ENCODE data around the gene TRABD2B.

Gene TRABD2B

GRCh38 chr1:47875831-47876586 is 121.2 kb downstream of the TRABD2B start:
- DNase-seq (ENCODE audit: low spot score) = no peak

GRCh38 chr1:47875036-47875435 is 122.1 kb downstream of the TRABD2B start:
- no peak for DNase-seq (ENCODE audit: low spot score)

DNA sequence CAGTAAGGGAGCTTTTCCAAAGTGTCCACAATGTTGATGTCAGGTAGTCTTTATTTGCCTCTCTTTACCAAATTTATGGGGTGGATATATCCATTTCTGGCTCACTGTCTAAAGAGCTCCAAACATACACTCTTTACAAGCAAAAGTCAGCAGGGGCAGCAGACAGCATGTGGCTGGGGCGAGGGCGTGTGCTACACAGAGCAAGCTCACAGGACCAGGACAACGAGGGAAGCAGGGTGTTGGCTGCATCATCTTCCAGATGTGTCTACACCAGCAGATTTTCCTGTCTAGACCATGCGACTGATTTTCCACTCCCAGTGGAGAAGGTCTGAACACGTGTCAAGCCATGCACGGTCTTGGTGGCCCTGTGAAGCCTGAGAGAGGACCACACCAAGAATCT is 123.8 kb downstream of the TRABD2B start:
- no peak for DNase-seq (ENCODE audit: low spot score)

- no peak for DNase-seq (ENCODE audit: low spot score)
Observed at GRCh38 chr1:47872886-47873285, 124.3 kb downstream of the TRABD2B start.

GRCh38 chr1:47871799-47872353 is 125.3 kb downstream of the TRABD2B start:
- no peak for DNase-seq (ENCODE audit: low spot score)

DNA sequence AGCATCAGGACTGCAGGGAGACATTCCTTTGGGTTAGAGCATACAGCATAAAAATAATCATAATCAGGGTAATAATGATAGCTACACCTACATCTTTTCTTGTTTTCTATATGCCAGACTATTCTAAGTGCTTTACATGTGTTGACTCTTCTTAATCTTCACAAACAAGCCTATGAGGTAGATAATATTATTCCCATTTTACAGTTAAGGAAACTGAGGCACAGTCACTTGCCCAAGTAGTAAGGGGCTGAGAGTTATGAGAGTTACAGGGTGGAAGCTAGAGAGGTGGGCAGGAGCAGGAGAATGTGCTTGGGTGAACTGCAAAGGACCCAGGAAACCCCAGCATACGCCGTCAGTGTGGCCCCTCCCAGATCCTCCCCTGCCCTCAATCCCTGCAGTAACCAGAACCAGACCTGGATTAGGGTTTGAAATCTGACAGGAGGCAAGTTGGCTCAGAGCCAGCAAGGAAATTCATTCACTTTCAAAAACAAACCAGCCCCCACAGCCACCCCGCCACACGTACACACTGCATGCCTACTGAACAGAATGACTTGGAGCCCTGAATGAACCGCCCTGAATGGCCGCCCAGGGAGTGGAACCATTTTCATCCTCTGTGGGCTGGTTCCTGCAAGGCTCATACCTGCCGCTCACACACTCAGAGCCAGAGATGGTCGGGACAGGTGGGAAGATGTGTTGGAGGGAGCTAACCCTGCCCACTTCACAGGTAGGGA is 126.1 kb downstream of the TRABD2B start:
- no peak for DNase-seq (ENCODE audit: low spot score)

DNA sequence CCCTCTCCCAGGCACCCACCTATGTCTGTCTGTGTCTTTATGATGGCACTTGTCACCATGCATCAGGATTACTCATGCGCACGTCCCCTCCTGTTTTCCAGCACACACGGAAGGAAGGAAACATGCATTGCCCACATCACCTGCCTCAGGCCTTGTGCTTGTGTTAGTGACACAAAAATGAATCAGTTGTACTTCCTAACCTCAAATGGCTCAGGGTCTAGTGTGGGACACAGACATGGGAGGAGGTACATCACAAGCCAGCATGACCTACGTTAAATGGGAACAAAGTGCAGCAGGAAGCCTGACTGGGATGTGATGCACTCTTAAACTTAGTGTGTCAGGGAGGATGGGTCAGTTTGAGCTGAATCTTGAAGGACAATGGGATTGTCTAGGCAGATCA is 126.7 kb downstream of the TRABD2B start:
- DNase-seq (ENCODE audit: low spot score) = no peak

- no peak for DNase-seq (ENCODE audit: low spot score)
Observed at GRCh38 chr1:47868348-47868676, 128.9 kb downstream of the TRABD2B start.

GRCh38 chr1:47867438-47868347 is 129.5 kb downstream of the TRABD2B start:
- DNase-seq (ENCODE audit: low spot score) = no peak

DNA sequence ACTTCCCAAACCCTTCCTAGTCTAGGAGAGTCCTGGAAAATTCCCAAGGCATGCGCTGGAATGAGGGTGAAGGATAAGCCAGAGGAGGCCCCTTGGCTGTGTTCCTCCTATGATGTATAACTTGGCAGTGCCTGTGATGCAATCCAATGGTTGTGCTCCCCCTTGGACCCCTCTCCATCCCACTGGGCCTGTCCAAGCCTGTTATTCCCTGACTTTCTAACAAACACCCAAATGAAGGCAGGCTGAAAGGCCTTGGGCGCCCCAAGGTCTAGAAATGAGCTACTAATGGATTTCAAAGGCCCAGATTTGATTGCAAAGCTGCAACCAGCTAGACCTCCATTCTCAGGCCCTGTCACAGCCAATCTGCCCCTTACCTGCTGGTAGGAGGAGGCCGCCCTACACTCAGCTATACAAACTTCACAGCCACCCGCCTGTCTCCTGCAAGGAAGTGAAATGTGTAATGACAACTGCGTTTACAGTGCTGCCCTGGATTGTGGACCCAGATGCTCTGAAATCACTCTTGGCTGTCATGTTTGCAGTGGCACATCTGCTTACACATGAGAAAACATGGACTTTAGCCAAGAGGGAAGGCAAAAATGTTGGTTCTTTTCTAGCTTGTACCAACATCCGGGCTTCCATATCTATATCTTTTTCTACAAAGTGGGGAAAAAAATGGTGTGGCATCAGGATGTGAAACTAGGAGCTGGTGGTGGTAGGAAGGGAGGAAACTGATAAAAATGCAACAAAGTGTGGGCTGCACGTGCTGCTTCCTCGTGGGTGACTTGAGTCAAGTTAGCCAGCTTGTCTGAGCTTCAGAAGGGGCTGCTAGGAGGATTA is 130.4 kb downstream of the TRABD2B start:
- DNase-seq (ENCODE audit: low spot score) = no peak

DNA sequence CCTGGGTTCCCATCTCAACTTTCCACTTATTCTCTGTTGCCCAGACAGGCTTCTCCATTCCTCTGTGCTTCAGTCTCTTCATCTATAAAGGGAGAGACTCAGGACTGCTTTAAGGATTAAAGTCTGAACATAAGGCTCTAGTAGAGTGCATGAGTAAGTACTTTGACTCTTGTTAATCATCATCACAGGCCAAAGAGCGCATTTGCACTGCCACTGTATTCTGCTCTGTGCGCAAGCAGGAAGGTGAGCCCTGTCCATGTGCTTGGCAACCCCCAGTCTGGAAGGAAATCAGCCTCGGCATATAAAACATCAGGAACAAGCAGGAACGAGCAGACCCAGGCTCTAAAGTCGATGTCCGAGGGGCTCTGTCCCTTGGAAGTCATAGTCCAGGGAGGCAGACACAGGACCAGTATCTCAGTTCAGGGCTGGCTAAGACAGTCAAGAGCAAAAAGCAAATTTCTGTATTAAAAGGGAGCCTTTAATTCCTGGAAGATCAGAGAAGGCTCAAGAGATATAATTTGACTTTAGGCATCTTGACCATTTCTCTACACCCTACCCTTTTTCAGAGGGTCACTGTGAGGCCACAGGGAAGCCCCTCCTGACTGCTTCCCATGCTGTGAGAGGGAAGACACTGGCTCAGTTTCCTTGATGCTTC is 131.2 kb downstream of the TRABD2B start:
- DNase-seq (ENCODE audit: low spot score) = no peak

- DNase-seq (ENCODE audit: low spot score) = no peak
Observed at GRCh38 chr1:47859092-47859743, 138.0 kb downstream of the TRABD2B start.

- DNase-seq (ENCODE audit: low spot score) = no peak
Observed at GRCh38 chr1:47856996-47857395, 140.2 kb downstream of the TRABD2B start.

- DNase-seq (ENCODE audit: low spot score) = no peak
Observed at GRCh38 chr1:47855230-47855629, 142.0 kb downstream of the TRABD2B start.

DNA sequence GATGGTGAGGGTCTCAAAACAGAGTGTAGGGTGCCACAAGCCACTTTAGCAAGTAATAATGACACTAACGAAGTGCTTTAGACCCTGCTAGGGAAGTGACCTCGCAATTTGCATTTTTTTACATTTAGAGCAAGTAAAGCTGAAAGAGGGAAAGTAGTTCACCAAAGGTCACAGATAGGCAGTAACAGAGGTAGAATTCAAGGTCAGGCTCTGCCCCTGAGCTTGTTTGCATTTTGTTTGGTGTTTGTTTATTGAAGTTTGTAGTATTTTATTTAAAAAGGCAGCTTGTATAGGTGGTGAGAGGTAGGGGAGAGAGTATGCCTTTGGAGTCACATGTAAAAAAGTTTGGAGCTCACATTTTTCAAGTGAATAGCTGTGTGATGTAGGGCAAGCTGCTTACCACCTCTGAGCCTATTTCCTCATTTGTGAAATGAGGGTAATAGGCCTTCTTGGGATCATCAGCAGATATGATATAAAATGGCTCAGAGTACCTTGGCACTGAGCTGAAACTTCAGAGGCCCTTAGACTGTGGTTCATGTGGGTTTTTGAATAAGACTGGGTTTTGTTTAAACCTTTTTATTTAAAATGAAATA is 142.5 kb downstream of the TRABD2B start:
- DNase-seq (ENCODE audit: low spot score) = no peak

- no peak for DNase-seq (ENCODE audit: low spot score)
Observed at GRCh38 chr1:47853852-47854251, 143.3 kb downstream of the TRABD2B start.

GRCh38 chr1:47853059-47853458 is 144.1 kb downstream of the TRABD2B start:
- DNase-seq (ENCODE audit: low spot score) = no peak

GRCh38 chr1:47852006-47852718 is 145.0 kb downstream of the TRABD2B start:
- DNase-seq (ENCODE audit: low spot score) = no peak

- no peak for DNase-seq (ENCODE audit: low spot score)
Observed at GRCh38 chr1:47850451-47850850, 146.7 kb downstream of the TRABD2B start.
